Measurements from ENCODE around the gene GP5. TPM values are rescaled to one million over a fixed set of nuclear protein-coding genes. Genes with fewer than 3 reads are reported as not detected.

The GP5 gene
- total RNA-seq, 1 donor from 2014 or later: 0.42 TPM

DNA sequence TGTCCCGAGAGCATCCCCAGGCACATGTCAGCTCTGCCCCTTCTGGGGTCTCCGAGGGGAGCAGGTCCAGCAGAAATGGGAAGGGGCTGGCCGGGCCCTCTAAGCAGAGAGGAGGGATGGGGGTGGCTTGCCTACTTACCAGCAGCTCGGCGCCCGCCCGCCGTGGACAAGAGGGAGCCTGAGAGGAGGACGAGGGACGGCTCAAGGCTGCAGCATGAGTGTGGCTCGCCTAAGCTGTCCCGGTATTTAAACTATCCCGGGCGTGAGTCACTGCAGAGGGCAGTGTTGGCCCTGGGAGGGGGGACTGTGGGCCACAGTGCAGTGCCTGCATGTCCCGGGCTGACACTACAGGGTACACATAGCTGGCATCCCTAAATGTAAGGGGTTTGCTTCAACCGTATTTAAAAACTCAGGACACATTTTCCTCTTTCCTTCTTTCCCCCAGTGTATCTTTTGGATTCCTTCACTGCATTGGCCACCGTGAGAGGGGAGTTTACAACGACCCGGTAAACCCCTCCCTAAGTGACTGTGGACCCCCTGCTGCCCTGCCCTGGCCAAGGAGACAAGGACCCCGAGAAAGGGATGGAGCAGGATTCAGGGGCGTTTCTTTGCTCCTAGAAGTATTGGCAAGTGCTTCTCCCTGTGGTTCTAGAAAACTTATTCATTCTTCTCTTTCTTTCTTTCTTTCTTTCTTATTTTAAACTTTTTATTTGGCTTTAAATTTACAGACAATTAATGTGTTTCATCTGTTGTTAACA, 29.4 kb downstream of the GP5 start, which contains the start of gene LRRC15:
Gene LRRC15, minus strand, starts transcription at position 222 of the 758 bp plus-strand sequence. CDS start 8,700 bp downstream, outside the sequence.
- no peak for DNase-seq (ENCODE audit: low read depth)
- Histone ChIP-seq H3K4me3 (ENCODE audit: low read depth, low read length) (no peak within 1 kb of the TSS), H3K36me3 (ENCODE audit: control insufficient read depth, insufficient read depth, low read length) (no peaks in the 10 kb centered on the region), H3K27me3 (ENCODE audit: control insufficient read depth, insufficient read depth, low read length) (peaks cover 27% of the 10 kb centered on the region)
- TF ChIP-seq, protein P1, sequence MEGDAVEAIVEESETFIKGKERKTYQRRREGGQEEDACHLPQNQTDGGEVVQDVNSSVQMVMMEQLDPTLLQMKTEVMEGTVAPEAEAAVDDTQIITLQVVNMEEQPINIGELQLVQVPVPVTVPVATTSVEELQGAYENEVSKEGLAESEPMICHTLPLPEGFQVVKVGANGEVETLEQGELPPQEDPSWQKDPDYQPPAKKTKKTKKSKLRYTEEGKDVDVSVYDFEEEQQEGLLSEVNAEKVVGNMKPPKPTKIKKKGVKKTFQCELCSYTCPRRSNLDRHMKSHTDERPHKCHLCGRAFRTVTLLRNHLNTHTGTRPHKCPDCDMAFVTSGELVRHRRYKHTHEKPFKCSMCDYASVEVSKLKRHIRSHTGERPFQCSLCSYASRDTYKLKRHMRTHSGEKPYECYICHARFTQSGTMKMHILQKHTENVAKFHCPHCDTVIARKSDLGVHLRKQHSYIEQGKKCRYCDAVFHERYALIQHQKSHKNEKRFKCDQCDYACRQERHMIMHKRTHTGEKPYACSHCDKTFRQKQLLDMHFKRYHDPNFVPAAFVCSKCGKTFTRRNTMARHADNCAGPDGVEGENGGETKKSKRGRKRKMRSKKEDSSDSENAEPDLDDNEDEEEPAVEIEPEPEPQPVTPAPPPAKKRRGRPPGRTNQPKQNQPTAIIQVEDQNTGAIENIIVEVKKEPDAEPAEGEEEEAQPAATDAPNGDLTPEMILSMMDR (IDR thresholded peaks at IDR 0.05; ENCODE audit: insufficient read depth, low read length, poor library complexity, severe bottlenecking): no peak

DNA sequence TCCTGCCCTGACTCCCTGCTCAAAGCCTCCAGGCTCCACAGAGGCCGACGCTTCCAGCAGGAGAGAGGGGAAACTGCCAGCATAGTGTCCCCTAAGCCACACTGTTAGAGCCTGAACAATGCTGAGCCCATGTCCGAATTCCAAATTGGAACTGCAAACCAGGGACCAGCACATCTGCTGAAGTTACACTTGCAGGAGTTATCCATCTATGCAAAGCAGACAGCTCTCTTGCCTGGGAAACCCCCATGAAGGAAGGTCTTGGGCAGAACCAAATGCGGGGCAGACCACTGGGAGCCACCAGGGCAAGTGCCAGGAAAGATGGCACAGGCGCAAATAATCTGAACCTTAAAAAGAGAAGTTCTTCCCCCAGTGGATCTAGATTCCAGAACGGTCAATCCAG, 30.1 kb downstream of the GP5 start:
- H3K36me3 ChIP-seq (ENCODE audit: control insufficient read depth, insufficient read depth, low read length): no peaks in the 10 kb centered on the region
- TF ChIP-seq, protein P1 (IDR thresholded peaks at IDR 0.05; ENCODE audit: insufficient read depth, low read length, poor library complexity, severe bottlenecking): no peak

DNA sequence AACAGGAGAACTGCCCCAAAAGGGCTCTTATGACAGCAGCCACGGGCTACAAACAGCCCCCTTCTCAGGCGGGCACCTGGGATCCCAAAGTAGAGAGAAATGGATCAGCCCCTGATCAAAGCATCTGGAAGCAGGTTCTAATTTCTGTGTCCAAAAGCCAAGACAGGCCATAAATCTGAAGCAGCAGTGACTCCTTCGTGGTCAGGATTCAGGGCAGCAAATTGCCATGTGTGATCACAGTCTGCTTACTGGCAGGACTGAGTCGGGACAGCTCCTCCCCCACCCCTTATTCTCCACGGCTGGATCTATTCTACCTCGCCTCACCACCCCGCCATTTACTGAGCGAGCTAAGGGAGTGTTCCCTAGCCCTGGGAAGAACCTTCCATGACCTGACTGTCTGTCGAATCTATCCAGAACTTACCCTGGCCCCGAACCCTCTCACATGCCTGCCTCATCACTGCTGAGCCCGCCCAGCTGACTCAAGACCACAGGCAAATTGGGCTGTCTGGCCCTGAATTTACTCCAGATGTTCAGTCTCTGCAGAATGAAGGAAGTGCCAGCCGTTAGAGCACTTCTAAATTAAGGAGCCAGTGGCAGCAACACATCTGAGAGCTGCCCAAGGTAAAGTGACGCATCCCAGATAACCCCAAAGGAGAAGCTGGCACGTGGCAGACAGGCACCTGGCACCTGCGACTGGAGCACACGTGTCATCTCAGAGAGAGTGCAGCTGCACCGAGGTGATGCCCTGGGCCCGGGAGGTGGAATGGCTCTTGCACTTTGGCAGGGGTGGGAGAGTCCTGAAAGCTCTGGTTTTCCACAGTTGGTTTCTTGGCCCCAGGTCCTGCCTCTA, 30.8 kb downstream of the GP5 start:
- no peak for DNase-seq (ENCODE audit: low read depth)
- Histone ChIP-seq H3K27me3 (ENCODE audit: control insufficient read depth, insufficient read depth, low read length) (peaks cover 25% of the 10 kb centered on the region), H3K36me3 (ENCODE audit: control insufficient read depth, insufficient read depth, low read length) (no peaks in the 10 kb centered on the region), H3K4me3 (ENCODE audit: low read depth, low read length) (no peak overlapping the region)
- TF ChIP-seq, protein P1 (IDR thresholded peaks at IDR 0.05; ENCODE audit: insufficient read depth, low read length, poor library complexity, severe bottlenecking): no peak

More for the DNA sequence above, 30.1 kb downstream of the GP5 start:
- Histone ChIP-seq H3K4me3 (ENCODE audit: low read depth, low read length) (no peak overlapping the region), H3K27me3 (ENCODE audit: control insufficient read depth, insufficient read depth, low read length) (peaks cover 26% of the 10 kb centered on the region)
- no peak for DNase-seq (ENCODE audit: low read depth)

DNA sequence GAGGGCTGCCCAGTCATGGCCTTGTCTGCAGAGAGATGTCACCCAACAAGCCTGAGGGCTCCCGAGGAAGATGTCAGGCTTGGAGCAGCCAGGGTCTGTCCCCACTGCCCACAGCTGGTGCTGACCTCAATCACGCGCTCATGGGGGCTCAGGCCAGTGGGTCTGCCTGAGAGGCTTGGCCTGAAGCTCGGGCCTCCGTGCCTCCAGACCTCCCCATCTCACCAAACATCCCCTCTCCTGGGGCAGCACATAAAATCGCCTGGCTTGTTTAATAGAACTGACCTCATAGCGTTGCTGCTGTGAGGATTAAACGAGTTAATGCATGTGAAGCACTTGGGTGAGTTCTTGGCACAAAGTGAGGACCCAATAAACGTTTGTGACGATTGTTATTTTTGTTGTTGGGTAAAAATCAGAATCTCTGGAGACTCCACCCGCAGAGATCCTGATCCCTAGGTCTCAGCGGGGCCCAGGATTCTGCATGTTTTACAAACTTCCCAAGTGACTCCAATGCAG, 33.0 kb downstream of the GP5 start:
- Histone ChIP-seq H3K36me3 (ENCODE audit: control insufficient read depth, insufficient read depth, low read length) (no peaks in the 10 kb centered on the region), H3K27me3 (ENCODE audit: control insufficient read depth, insufficient read depth, low read length) (peaks cover 25% of the 10 kb centered on the region), H3K4me3 (ENCODE audit: low read depth, low read length) (no peak overlapping the region)
- TF ChIP-seq, protein P1 (IDR thresholded peaks at IDR 0.05; ENCODE audit: insufficient read depth, low read length, poor library complexity, severe bottlenecking): no peak
- no peak for DNase-seq (ENCODE audit: low read depth)

GRCh38 chr3:194365526-194365925, 33.5 kb downstream of the GP5 start:
- no peak for DNase-seq (ENCODE audit: low read depth)
- no peak overlapping the region for H3K4me3 ChIP-seq (ENCODE audit: low read depth, low read length)
- TF ChIP-seq, protein P1 (IDR thresholded peaks at IDR 0.05; ENCODE audit: insufficient read depth, low read length, poor library complexity, severe bottlenecking): no peak
- H3K36me3 ChIP-seq (ENCODE audit: control insufficient read depth, insufficient read depth, low read length): no peaks in the 10 kb centered on the region
- peaks cover 27% of the 10 kb centered on the region for H3K27me3 ChIP-seq (ENCODE audit: control insufficient read depth, insufficient read depth, low read length)

Measured in kidney epithelial cell (primary cell).